ENCODE measurements around the gene PP2D1. TPM values are rescaled to one million over a fixed set of nuclear protein-coding genes. Genes with fewer than 3 reads are reported as not detected.

Gene PP2D1
- total RNA-seq, 2 experiments from 2014 or later, result not detected

- H3K4me1 Mint-ChIP-seq (ENCODE audit: low read depth), result peaks cover 17% of the 10 kb centered on the region
- POLR2A ChIA-PET, result interaction anchor here (1.4 to 1.5 kb wide), 2 partner anchors 8 to 248 kb away, joined by 4 to 5 read pairs; partner anchors contain the start of gene SGO1
- peaks cover 5% of the 10 kb centered on the region for H3K27me3 Mint-ChIP-seq (ENCODE audit: low read depth)
- H3K27ac Mint-ChIP-seq, result no peak overlapping the region
- CTCF ChIA-PET, result interaction anchor here (1.0 to 1.4 kb wide), 4 partner anchors 8 to 147 kb away, joined by 3 read pairs; partner anchors contain the start of gene KAT2B
- H3K36me3 Mint-ChIP-seq (ENCODE audit: low read depth), result no peaks in the 10 kb centered on the region
- peak; percentile 65 for ATAC-seq
- H3K9me3 Mint-ChIP-seq (ENCODE audit: insufficient read depth), result no peaks in the 10 kb centered on the region
- DNase-seq, result no peak
- no peak overlapping the region for H3K4me3 Mint-ChIP-seq
Measured at GRCh38 chr3:19937459-19938294, 74.4 kb downstream of the PP2D1 start.

Other genes starting within 250 kb of the PP2D1 start
- gene EFHB, start 78.0 kb downstream of the PP2D1 start, total RNA-seq, result under 1 TPM in 1 of 2 experiments, not detected in 1; 0.44 TPM
- 10 to 100 TPM; 57.8 to 59.8 TPM for gene RAB5A, start 65.2 kb downstream of the PP2D1 start, total RNA-seq
- gene KAT2B, start 28.2 kb upstream of the PP2D1 start, total RNA-seq, result 100 to 1,000 TPM; 112 to 120 TPM
- gene SGO1, start 173.9 kb upstream of the PP2D1 start, total RNA-seq, result 10 to 100 TPM; 43.6 to 43.7 TPM